Body of pancreas (tissue), 4 donors: ENCODE results near the gene BOLA3.

Source experiments
- POLR2A ChIP-seq, 3 donors: fragments of 450-650 bp; IDR thresholded peaks; one replicate each; pipeline ENCODE4 v1.6.1; 2016; ENCODE audit warnings: antibody characterized with exemption in 3 of 3, mild to moderate bottlenecking in 2 of 3
- TF ChIP-seq, protein P1 (sequence below), 7 experiments: fragments of 450-650 bp in 4 of 7; fragments of 200-600 bp in 3 of 7; sonication (generic) in 3 of 7; IDR thresholded peaks; one replicate each; pipeline ENCODE4 v1.5.1; 2016 to 2019; ENCODE audit warnings: antibody characterized with exemption in 7 of 7

- peak; percentile 32 to 59 (median 57) for TF ChIP-seq POLR2A (IDR thresholded peaks at IDR 0.05)
- TF ChIP-seq, protein P1, sequence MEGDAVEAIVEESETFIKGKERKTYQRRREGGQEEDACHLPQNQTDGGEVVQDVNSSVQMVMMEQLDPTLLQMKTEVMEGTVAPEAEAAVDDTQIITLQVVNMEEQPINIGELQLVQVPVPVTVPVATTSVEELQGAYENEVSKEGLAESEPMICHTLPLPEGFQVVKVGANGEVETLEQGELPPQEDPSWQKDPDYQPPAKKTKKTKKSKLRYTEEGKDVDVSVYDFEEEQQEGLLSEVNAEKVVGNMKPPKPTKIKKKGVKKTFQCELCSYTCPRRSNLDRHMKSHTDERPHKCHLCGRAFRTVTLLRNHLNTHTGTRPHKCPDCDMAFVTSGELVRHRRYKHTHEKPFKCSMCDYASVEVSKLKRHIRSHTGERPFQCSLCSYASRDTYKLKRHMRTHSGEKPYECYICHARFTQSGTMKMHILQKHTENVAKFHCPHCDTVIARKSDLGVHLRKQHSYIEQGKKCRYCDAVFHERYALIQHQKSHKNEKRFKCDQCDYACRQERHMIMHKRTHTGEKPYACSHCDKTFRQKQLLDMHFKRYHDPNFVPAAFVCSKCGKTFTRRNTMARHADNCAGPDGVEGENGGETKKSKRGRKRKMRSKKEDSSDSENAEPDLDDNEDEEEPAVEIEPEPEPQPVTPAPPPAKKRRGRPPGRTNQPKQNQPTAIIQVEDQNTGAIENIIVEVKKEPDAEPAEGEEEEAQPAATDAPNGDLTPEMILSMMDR (IDR thresholded peaks at IDR 0.05): peak; percentile 39 to 86 (median 70)
These were observed at the start of gene BOLA3 for GRCh38 chr2:74147727-74148456.
